Kidney epithelial cell (primary cell): ENCODE measurements around the gene HYAL2. TPM values are rescaled to one million over a fixed set of nuclear protein-coding genes. Genes with fewer than 3 reads are reported as not detected.

Source experiments
- DNase-seq: peaks from one replicate; pipeline ENCODE4 v3.0.0-alpha.2; 2010; ENCODE audit warnings: low read depth
- H3K27me3 ChIP-seq: 2 replicates; pipeline ENCODE4 v1.6.0; 2011; ENCODE audit warnings: low read length; ENCODE audit not compliant: control insufficient read depth, insufficient read depth
- H3K36me3 ChIP-seq: 2 replicates; pipeline ENCODE4 v1.5.1; 2011; ENCODE audit warnings: low read length; ENCODE audit not compliant: control insufficient read depth, insufficient read depth
- H3K4me3 ChIP-seq: 2 replicates; pipeline ENCODE4 v1.5.1; 2011; ENCODE audit warnings: low read depth, mild to moderate bottlenecking, control low read depth, low read length
- CTCF ChIP-seq: IDR thresholded peaks from 2 replicates; pipeline ENCODE4 v1.5.1; 2011; ENCODE audit warnings: mild to moderate bottlenecking, moderate library complexity, low read length, control low read depth, inconsistent platforms; ENCODE audit not compliant: insufficient read depth, poor library complexity, severe bottlenecking
- total RNA-seq: library from RNA; depleted of rRNA; stranded (reverse); fragments of >200 nt; gene quantifications from 2 replicates; pipeline ENCODE4 v1.2.3, GENCODE V29; 2015

Gene HYAL2
- total RNA-seq, 1 donor from 2014 or later = 89.3 TPM

DNA sequence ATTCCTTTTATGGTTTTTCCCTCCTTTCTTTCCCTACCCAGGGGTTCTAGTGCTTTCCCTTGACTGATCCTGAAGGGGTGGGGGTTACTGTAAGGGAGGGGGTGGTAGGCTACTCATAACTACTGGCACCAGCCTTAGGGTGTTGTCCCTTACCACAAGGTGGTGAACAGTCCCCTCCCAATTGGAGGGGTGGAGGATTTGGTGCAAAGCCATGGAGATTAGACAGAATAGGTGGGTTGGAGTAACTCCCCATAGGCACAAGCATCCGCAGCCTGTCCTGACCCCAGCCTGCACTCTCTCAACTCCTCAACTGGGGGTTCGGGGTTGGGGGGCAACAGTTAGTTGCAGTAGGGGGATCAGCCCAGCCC, 2.6 kb upstream of the HYAL2 start:
- no peak for TF ChIP-seq CTCF
- Histone ChIP-seq H3K4me3 (no peak overlapping the region), H3K36me3 (peaks cover 1% of the 10 kb centered on the region), H3K27me3 (no peaks in the 10 kb centered on the region)
- no peak for DNase-seq

- no peaks in the 10 kb centered on the region for H3K36me3 ChIP-seq
- TF ChIP-seq CTCF = peak; percentile 91
- no peak for DNase-seq
These were observed 2.0 kb upstream of the HYAL2 start for GRCh38 chr3:50324351-50325112.

GRCh38 chr3:50323614-50324199, 1.2 kb upstream of the HYAL2 start:
- Histone ChIP-seq H3K27me3 (no peaks in the 10 kb centered on the region), H3K4me3 (no peak overlapping the region), H3K36me3 (no peaks in the 10 kb centered on the region)
- no peak for TF ChIP-seq CTCF
- no peak for DNase-seq

More at GRCh38 chr3:50324351-50325112, 2.0 kb upstream of the HYAL2 start:
- H3K4me3 ChIP-seq = no peak overlapping the region
- H3K27me3 ChIP-seq = no peaks in the 10 kb centered on the region

DNA sequence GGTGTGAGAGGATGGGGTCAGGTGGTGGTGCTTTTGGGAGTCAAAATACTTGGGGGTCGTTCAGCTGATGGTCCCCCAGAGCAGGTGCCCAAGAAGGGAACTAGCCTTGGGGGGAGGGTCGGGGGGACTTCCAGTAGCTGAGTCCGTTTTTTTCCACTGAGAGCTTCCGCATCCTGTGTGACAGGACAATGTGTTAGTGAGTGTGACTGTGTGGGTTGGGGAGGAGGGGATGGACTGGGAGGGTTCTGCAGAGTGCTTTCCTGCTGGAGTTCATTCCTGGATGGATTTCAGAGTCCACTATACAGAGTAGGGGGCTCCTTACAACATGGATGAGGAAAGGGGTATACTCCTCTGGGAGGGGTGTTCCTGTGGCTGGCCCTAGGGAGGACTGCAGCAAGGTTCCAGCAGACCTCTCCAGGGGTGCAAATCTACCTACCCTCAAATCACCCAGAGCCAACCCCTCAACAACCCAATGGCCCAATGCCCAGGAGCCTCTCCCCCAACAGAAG, 601 bp upstream of the HYAL2 start:
- no peaks in the 10 kb centered on the region for H3K27me3 ChIP-seq
- DNase-seq = no peak
- no peak for TF ChIP-seq CTCF
- H3K36me3 ChIP-seq = no peaks in the 10 kb centered on the region
- no peak overlapping the region for H3K4me3 ChIP-seq

DNA sequence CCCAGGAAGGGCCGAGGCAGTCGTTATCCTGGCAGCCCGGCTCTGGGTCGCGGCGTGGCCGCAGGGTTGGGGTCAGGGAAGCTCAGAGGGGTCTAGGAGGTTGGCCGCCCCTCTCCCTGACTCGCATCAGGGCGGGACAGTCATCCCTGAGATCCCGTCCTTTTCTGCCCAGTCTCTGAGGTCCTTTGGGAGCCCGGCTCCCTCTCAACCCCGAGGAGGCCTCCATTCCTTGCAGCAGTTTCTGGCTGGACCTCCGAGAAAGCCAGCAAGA, 495 bp downstream of the HYAL2 start:
- TF ChIP-seq CTCF = no peak
- peak overlapping the region; percentile 81 for H3K4me3 ChIP-seq
- DNase-seq = no peak
- peaks cover 3% of the 10 kb centered on the region for H3K36me3 ChIP-seq
- H3K27me3 ChIP-seq = no peaks in the 10 kb centered on the region
